RWPE2 (cell line): Measurements from ENCODE around the gene APOBEC3B.
"Not testable (repeated sequence)": the region's sequence is repeated elsewhere in the genome, so short reads cannot be mapped to it uniquely, and the experiment has no call there.

Experiments used
- ATAC-seq: fragments of 200-7000 bp; cut with Tn5 transposase; 3 replicates; pipeline ENCODE4 v1.9.1; 2021; ENCODE audit warnings: low read depth
- DNase-seq: peaks from one replicate; pipeline ENCODE4 v3.0.0-alpha.2; 2020; ENCODE audit warnings: low spot score
- H3K27ac ChIP-seq: fragments of 450-650 bp; 2 replicates; pipeline ENCODE4 v1.5.1; 2017; ENCODE audit warnings: mild to moderate bottlenecking; ENCODE audit not compliant: poor library complexity, severe bottlenecking
- H3K27me3 ChIP-seq: fragments of 250-450 bp; sonication (Bioruptor Pico); 2 replicates; pipeline ENCODE4 v1.5.1; 2021; ENCODE audit warnings: mild to moderate bottlenecking, moderate library complexity; ENCODE audit not compliant: insufficient read depth, poor library complexity, severe bottlenecking
- H3K36me3 ChIP-seq: fragments of 250-450 bp; sonication (Bioruptor Pico); 2 replicates; pipeline ENCODE4 v1.5.1; 2020; ENCODE audit warnings: low read depth, mild to moderate bottlenecking, moderate library complexity
- H3K4me1 ChIP-seq: fragments of 250-450 bp; sonication (Bioruptor Pico); 2 replicates; pipeline ENCODE4 v1.5.1; 2021; ENCODE audit warnings: mild to moderate bottlenecking, moderate library complexity; ENCODE audit not compliant: insufficient read depth, poor library complexity, severe bottlenecking
- H3K4me3 ChIP-seq: fragments of 250-450 bp; sonication (Bioruptor Pico); 2 replicates; pipeline ENCODE4 v1.5.1; 2021; ENCODE audit warnings: mild to moderate bottlenecking, moderate library complexity; ENCODE audit not compliant: severe bottlenecking
- H3K9me3 ChIP-seq: fragments of 250-450 bp; sonication (Bioruptor Pico); 2 replicates; pipeline ENCODE4 v1.5.1; 2021; ENCODE audit warnings: mild to moderate bottlenecking, moderate library complexity; ENCODE audit not compliant: severe bottlenecking
- TF ChIP-seq, protein P1 (sequence below): fragments of 450-650 bp; IDR thresholded peaks from one replicate; pipeline ENCODE4 v1.5.1; 2017; ENCODE audit warnings: mild to moderate bottlenecking, moderate library complexity; ENCODE audit not compliant: poor library complexity, severe bottlenecking

APOBEC3B gene

DNA sequence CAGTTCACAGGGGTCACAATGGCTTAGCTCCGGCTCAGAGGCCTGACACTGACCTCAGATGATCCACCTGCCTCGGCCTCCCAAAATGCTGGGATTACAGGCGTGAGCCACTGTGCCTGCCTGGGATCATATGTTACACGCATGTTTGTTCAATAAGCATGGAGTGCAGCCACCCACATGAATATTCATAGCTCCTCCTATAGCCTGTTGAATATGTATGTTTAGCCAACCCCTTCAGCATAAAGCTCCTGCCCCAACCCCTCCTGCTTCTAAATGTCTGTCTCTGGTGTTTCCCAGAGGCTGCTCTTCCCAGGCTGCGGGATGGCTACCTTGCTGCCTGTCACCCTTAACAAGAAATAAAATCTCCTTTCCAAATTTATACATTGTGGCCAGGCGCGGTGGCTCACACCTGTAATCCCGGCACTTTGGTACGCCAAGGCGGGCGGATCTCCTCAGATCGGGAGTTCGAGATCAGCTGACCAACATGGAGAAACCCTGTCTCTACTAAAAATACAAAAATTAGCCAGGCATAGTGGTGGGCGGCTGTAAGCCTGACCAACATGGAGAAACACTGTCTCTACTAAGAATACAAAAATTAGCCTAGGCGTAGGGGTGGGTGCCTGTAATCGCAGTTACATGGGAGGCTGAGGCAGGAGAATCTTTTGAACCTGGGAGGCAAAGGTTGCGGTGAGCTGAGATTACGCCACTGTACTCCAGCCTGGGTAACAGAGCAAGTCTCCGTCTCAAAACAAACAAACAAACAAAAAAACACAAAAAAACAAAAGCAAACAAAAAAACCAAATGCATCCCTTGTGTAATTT lies 57.4 kb downstream of the APOBEC3B start:
- H3K27ac ChIP-seq, result no peak overlapping the region
- H3K9me3 ChIP-seq, result no peaks in the 10 kb centered on the region
- H3K27me3 ChIP-seq, result no peaks in the 10 kb centered on the region
- peaks cover 8% of the 10 kb centered on the region for H3K4me1 ChIP-seq
- ATAC-seq (no peak), DNase-seq (no peak)
- no peak overlapping the region for H3K4me3 ChIP-seq
- no peaks in the 10 kb centered on the region for H3K36me3 ChIP-seq
- TF ChIP-seq, protein P1, sequence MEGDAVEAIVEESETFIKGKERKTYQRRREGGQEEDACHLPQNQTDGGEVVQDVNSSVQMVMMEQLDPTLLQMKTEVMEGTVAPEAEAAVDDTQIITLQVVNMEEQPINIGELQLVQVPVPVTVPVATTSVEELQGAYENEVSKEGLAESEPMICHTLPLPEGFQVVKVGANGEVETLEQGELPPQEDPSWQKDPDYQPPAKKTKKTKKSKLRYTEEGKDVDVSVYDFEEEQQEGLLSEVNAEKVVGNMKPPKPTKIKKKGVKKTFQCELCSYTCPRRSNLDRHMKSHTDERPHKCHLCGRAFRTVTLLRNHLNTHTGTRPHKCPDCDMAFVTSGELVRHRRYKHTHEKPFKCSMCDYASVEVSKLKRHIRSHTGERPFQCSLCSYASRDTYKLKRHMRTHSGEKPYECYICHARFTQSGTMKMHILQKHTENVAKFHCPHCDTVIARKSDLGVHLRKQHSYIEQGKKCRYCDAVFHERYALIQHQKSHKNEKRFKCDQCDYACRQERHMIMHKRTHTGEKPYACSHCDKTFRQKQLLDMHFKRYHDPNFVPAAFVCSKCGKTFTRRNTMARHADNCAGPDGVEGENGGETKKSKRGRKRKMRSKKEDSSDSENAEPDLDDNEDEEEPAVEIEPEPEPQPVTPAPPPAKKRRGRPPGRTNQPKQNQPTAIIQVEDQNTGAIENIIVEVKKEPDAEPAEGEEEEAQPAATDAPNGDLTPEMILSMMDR, result no peak

DNA sequence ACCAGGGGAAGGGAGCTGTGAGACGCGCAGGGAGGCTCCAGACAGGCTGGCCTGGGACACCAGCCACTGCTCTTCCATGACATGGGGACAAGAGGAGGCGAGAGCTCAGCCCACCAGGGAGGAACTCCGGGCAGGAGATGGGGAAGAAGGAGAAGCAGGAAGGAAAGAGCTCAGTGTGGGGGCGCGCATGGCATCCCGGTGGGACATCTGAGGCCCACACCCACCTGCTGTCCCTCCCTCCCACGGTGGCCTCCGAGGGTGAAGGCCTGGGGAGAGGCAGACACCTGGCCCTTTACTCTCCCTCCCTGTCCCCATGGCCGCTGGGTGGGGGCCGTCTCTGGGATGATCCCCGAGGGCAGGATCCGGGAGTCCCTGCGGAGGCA lies 58.0 kb downstream of the APOBEC3B start:
- not testable (repeated sequence) for H3K4me3 ChIP-seq, ATAC-seq

DNA sequence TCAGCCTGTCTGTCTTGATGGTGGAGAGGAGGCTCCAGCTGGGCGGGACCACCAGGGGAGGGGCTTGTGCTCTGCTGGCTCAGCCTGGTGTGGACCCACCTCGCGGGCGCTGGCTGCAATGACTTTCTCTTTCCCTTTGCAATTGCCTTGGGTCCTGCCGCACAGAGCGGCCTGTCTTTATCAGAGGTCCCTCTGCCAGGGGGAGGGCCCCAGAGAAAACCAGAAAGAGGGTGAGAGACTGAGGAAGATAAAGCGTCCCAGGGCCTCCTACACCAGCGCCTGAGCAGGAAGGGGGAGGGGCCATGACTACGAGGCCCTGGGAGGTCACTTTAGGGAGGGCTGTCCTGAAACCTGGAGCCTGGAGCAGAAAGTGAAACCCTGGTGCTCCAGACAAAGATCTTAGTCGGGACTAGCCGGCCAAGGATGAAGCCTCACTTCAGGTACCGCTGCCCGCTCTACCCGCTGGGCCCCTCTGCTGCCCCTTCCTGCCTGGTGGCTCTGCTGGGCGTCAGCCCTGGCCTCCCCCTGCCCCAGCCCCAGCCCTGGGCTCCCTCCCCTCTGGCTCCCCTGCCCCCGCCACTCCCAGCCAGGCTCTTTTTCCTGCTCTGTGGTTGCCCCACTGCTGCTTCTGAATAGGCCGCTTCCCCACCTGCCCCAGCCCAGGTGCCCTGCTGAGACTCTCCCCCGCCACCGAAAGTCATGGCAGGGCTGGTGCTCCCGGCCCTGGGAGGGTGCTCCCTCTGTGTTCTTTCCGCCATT lies 58.6 kb downstream of the APOBEC3B start, which contains the start of gene APOBEC3F:
TSS of gene APOBEC3F (plus strand) at position 327 of the 759 bp plus-strand sequence. CDS start at position 424, 97 bp downstream.
- peak; percentile 89 for ATAC-seq
- not testable (repeated sequence) for DNase-seq, H3K36me3 ChIP-seq, H3K27me3 ChIP-seq, H3K4me1 ChIP-seq, H3K9me3 ChIP-seq
- peak within 1 kb of the TSS; percentile 48 for H3K27ac ChIP-seq
- peak within 1 kb of the TSS; percentile 38 for H3K4me3 ChIP-seq

More for the DNA sequence above, 58.0 kb downstream of the APOBEC3B start:
- H3K36me3 ChIP-seq, DNase-seq, H3K9me3 ChIP-seq, H3K27me3 ChIP-seq, H3K4me1 ChIP-seq: not testable (repeated sequence)
- peak overlapping the region; percentile 48 for H3K27ac ChIP-seq

GRCh38 chr22:39041908-39042307 lies 59.8 kb downstream of the APOBEC3B start:
- DNase-seq, result no peak
- Histone ChIP-seq H3K4me3 (no peak overlapping the region), H3K27ac (no peak overlapping the region), H3K9me3 (no peaks in the 10 kb centered on the region), H3K27me3 (no peaks in the 10 kb centered on the region), H3K4me1 (peaks cover 8% of the 10 kb centered on the region), H3K36me3 (no peaks in the 10 kb centered on the region)
- no peak for ATAC-seq
- TF ChIP-seq, protein P1, result no peak
